Ectodermal cell (in vitro differentiated cells): Measurements from ENCODE around the gene COL6A1.
"Not testable (repeated sequence)": the region's sequence is repeated elsewhere in the genome, so short reads cannot be mapped to it uniquely, and the experiment has no call there.

Experiments
- H3K27ac ChIP-seq: 2 replicates; pipeline ENCODE4 v1.7.0; 2013; ENCODE audit warnings: mild to moderate bottlenecking, low read depth, low read length; ENCODE audit not compliant: insufficient read depth, poor library complexity, severe bottlenecking
- H3K27me3 ChIP-seq: 2 replicates; pipeline ENCODE4 v1.7.0; 2013; ENCODE audit warnings: mild to moderate bottlenecking, low read length; ENCODE audit not compliant: insufficient read depth, control insufficient read depth, poor library complexity, severe bottlenecking
- H3K36me3 ChIP-seq: one replicate; pipeline ENCODE4 v1.7.0; 2013; ENCODE audit warnings: low read length; ENCODE audit not compliant: control insufficient read depth, insufficient read depth
- H3K4me1 ChIP-seq: one replicate; pipeline ENCODE4 v1.7.0; 2013; ENCODE audit warnings: low read length; ENCODE audit not compliant: control insufficient read depth, insufficient read depth
- H3K4me3 ChIP-seq: 2 replicates; pipeline ENCODE4 v1.7.0; 2013; ENCODE audit warnings: low read depth, low read length, control low read depth; ENCODE audit not compliant: insufficient read depth
- H3K9me3 ChIP-seq: 2 replicates; pipeline ENCODE4 v1.7.0; 2013; ENCODE audit warnings: mild to moderate bottlenecking, low read length, moderate library complexity; ENCODE audit not compliant: control insufficient read depth
- WGBS, 2 experiments: methylation state at CpG; one replicate each; pipeline ENCODE4 v1.1.7; 2013; ENCODE audit warnings: missing lambda C conversion rate in 2 of 2; 5-methylcytosine and 5-hydroxymethylcytosine counted together

The COL6A1 gene

GRCh38 chr21:45945066-45945867, 36.3 kb upstream of the COL6A1 start:
- no peaks in the 10 kb centered on the region for H3K36me3 ChIP-seq
- H3K4me1 ChIP-seq, result peaks cover 2% of the 10 kb centered on the region
- WGBS, 2 experiments, result 93 to 94% methylated on average over 24 of the region's 24 CpGs
- H3K27me3 ChIP-seq, result no peaks in the 10 kb centered on the region
- H3K9me3 ChIP-seq, result no peaks in the 10 kb centered on the region
- H3K4me3 ChIP-seq, result no peak overlapping the region
- no peak overlapping the region for H3K27ac ChIP-seq

DNA sequence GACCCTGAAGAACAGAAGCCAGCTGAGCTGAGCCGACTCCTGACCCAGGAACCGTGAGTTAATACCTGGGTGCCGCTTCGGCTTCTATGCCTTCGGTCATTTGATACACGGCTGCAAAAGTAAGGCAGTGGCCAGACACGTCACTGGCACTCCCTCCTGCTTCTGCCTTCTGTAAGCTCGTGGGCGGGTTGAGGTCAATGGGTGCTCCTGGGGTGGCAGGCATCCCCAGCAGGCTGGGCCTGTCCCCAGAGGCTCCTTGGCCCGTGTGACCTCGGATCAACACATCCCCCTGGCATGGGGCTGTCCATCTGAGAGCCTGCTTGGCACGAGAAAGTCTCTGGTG, 35.7 kb upstream of the COL6A1 start:
- no peak overlapping the region for H3K4me3 ChIP-seq
- H3K9me3 ChIP-seq, result no peaks in the 10 kb centered on the region
- no peaks in the 10 kb centered on the region for H3K36me3 ChIP-seq
- 89 to 90% methylated on average over 12 of the region's 12 CpGs for WGBS, 2 experiments
- no peaks in the 10 kb centered on the region for H3K27me3 ChIP-seq
- no peak overlapping the region for H3K27ac ChIP-seq
- H3K4me1 ChIP-seq, result peaks cover 8% of the 10 kb centered on the region

DNA sequence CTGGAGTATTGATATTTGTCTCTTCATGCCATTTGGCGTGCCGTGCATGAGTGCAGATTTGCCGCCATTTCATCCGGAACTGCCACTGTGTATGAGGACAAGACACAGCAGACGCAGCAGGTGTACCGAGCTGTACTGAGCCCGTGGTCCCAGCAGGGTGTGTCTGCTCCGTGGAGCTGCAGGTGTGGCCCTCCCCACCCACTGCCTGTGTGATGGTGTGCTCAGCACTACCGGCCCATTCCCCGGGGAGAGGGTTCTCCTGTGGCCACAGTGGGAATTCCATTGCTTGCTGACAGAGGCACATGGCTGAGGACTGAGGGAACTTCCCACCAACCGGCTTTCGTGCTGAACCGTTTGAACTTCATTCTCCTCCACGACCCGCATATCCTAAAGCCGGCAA, 34.3 kb upstream of the COL6A1 start:
- Histone ChIP-seq H3K4me1 (peaks cover 15% of the 10 kb centered on the region), H3K36me3 (no peaks in the 10 kb centered on the region), H3K27me3 (no peaks in the 10 kb centered on the region), H3K4me3 (no peak overlapping the region), H3K9me3 (no peaks in the 10 kb centered on the region), H3K27ac (no peak overlapping the region)
- 94 to 95% methylated on average over 16 of the region's 16 CpGs for WGBS, 2 experiments

- peaks cover 15% of the 10 kb centered on the region for H3K4me1 ChIP-seq
- no peak overlapping the region for H3K27ac ChIP-seq
- no peaks in the 10 kb centered on the region for H3K9me3 ChIP-seq
- no peaks in the 10 kb centered on the region for H3K36me3 ChIP-seq
- H3K27me3 ChIP-seq, result no peaks in the 10 kb centered on the region
- no peak overlapping the region for H3K4me3 ChIP-seq
- 94 to 97% methylated on average over 16 of the region's 16 CpGs for WGBS, 2 experiments
Measured at GRCh38 chr21:45947716-45948255, 33.8 kb upstream of the COL6A1 start.

DNA sequence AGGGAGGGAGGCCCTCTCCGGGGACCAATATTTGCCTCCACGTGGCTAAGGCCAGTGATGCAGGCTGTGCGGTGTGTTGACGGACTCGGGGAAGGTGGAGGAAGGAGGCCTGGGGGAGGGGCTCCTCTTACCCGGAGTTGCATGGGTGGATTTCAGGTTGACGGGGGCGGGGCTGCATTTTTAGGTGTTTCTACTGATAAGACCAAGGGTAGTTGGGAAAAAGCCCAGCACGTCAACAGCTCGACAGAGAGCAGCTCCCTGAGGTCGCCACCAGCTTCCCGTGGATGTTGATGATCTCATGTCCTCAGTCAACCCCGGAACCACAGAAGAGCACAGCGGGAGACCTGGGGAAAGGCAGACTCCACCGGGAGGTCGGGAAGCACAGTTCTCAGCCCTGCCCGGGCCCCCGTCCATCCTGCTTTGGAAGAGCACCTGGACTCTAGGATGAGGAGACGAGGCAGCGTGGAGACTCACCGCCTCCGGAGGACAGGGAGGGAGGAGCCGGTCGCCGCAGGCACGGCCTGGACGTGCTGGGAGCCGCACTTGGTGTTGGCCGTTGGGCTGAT, 32.9 kb upstream of the COL6A1 start:
- Histone ChIP-seq H3K9me3 (no peaks in the 10 kb centered on the region), H3K36me3 (no peaks in the 10 kb centered on the region), H3K4me3 (no peak overlapping the region), H3K4me1 (peaks cover 15% of the 10 kb centered on the region), H3K27ac (no peak overlapping the region), H3K27me3 (no peaks in the 10 kb centered on the region)
- 84 to 85% methylated on average over 29 of the region's 29 CpGs for WGBS, 2 experiments

DNA sequence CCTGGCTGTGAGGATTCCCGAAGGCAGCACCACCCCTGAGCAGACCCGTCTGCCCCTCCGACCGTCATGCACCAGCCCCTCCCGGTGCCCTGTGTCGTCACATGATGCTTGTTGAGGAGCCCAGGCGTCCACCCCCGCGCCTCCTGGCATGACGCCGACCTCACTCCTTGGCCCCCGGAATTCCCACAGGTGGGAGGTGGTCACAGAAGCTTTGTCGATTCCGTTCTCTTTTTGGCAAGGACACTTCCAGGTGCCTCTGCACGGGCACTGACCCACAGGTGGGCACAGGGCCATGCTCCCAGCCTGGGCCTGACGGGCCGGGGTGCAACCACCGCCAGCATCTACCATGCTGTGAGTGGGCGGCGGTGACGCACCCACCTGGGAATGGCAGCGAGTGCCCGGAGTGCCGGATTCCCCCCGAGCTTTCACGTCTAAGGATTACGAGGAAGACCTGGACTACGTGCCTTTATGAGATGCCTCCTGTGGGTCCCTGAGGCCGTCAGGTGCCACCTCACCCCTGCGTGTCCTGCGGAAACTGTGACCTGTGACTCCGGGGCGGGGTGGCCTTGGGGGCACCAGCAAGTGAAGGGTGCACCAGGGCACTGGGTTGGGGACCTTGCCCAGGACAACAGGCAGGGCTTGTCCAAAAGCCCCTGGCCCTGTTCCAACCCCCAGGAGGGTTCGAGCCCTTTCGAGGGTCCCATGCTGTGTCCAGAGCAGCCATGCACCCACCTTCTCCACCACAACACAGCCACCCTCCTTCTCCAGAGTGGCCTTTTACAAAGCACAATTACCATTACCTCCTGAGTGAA, 31.4 kb upstream of the COL6A1 start:
- WGBS, 2 experiments, result 90 to 91% methylated on average over 35 of the region's 35 CpGs
- H3K4me3 ChIP-seq, result no peak overlapping the region
- H3K36me3 ChIP-seq, result no peaks in the 10 kb centered on the region
- H3K27ac ChIP-seq, result no peak overlapping the region
- no peaks in the 10 kb centered on the region for H3K9me3 ChIP-seq
- peaks cover 15% of the 10 kb centered on the region for H3K4me1 ChIP-seq
- H3K27me3 ChIP-seq, result no peaks in the 10 kb centered on the region

DNA sequence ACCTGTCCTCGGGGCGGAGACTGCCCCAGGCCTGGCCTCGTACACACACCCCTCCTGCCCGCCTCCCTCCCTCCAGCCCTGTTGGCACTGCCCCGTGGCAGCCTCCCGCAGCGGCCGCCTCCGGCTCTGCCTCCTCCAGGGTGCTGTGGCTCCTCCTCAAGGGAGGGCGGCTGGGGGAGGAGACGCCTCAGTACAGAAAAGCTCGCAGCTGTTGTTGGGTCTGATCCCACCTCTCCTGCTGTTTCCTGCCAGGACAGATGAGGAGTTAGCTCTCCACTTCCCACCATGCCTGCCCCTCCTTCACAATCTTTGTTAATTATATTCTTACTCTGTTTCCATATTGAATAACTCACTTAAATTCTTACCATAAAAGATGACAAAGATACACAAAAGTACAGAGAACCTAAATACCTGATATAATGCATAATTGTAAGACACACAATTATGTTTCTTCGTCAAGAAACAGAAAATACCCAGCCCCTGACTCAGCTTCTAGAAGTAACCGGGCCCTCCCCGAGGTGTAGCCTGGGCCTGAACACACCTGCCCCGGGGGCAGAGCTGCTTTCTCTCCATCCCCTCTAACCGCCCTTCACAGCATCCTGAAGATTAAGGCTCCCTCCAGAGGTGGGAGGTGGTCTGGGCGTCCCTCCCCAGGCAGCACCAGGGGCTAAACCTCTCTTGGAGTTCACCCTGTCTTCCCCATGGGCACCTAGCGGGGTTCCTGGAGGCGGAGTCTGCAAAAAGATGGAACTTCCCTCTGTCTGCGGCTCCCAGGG, 30.6 kb upstream of the COL6A1 start:
- peaks cover 15% of the 10 kb centered on the region for H3K4me1 ChIP-seq
- H3K27ac ChIP-seq, result no peak overlapping the region
- H3K27me3 ChIP-seq, result no peaks in the 10 kb centered on the region
- no peak overlapping the region for H3K4me3 ChIP-seq
- 60 to 61% methylated on average over 21 of the region's 21 CpGs for WGBS, 2 experiments
- H3K36me3 ChIP-seq, result no peaks in the 10 kb centered on the region
- H3K9me3 ChIP-seq, result no peaks in the 10 kb centered on the region

DNA sequence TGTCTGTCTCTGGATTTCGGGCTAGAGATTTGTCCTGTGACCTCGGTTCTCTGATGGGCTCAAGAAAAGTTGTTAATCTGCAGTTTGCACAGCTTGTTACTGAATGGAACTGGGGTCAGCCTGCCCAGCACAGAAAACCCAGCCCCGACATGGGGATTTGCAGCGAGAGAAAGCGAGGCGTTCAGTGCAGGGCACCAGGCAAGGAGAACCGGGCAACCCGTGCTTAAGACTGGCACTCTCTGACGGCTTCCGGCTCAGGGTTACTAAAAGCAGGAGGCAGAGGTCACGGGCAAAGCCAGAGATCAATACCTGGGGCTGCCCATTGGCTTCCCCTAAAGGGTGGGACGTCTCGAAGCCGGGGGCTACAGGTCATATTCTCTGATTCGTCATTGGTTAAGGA, 29.9 kb upstream of the COL6A1 start:
- no peak overlapping the region for H3K4me3 ChIP-seq
- no peaks in the 10 kb centered on the region for H3K36me3 ChIP-seq
- H3K4me1 ChIP-seq, result peaks cover 15% of the 10 kb centered on the region
- no peaks in the 10 kb centered on the region for H3K27me3 ChIP-seq
- H3K27ac ChIP-seq, result no peak overlapping the region
- WGBS, 2 experiments, result 88 to 89% methylated on average over 15 of the region's 15 CpGs
- no peaks in the 10 kb centered on the region for H3K9me3 ChIP-seq

DNA sequence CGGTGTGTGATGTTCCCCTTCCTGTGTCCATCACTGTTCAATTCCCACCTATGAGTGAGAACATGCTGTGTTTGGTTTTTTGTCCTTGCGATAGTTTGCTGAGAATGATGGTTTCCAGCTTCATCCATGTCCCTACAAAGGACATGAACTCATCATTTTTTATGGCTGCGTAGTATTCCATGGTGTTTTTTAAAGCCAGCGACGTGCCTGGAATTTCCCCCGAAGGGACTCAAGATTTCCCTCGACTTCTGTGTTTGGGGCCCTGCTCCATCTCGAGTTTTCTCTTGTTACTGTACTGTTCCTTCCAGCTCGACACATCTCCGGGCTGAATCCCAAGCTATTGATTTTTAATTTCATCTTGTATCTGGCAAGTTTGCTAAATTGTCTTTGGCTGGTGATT, 29.0 kb upstream of the COL6A1 start:
- not testable (repeated sequence) for H3K9me3 ChIP-seq, H3K36me3 ChIP-seq, H3K27ac ChIP-seq, H3K27me3 ChIP-seq, H3K4me3 ChIP-seq
- peaks cover 15% of the 10 kb centered on the region for H3K4me1 ChIP-seq
- 89 to 91% methylated on average over 8 to 9 of the region's 10 CpGs for WGBS, 2 experiments
